K562 (cell line): ENCODE measurements around the gene LRP1B. TPM values are rescaled to one million over a fixed set of nuclear protein-coding genes. Genes with fewer than 3 reads are reported as not detected.

Experiments used
- ATAC-seq: fragments of 200-7000 bp; cut with Tn5 transposase; 3 replicates; pipeline ENCODE4 v1.9.1; 2020; ENCODE audit warnings: moderate library complexity
- BruUV-seq: library from RNA; stranded (reverse); fragments of 400-500 nt; replicated peaks from 2 replicates; lab custom pipeline; 2021; lab: Mats Ljungman, UMichigan
- CTCF ChIA-PET: fragments of 300-600 bp; formaldehyde crosslinking; extraction: SDS; loops from one replicate; lab custom pipeline; 2021; ENCODE audit warnings: low intra/inter-chr PET ratio; lab: Yijun Ruan, JAX
- POLR2A ChIA-PET: fragments of 300-600, 350-650 bp; sonication (Branson Sonifier 250); formaldehyde crosslinking; extraction: SDS; loops from one replicate; lab custom pipeline; 2021; ENCODE audit warnings: antibody characterized with exemption, inconsistent platforms; lab: Yijun Ruan, JAX
- DNase-seq, 4 experiments: peaks; one replicate each; pipeline versions ENCODE4 v3.0.0 to v3.0.0-alpha.2; 2011 to 2018; ENCODE audit warnings: low spot score in 3 of 4, mixed read lengths in 3 of 4; ENCODE audit errors: extremely low read depth in 1 of 4
- FAIRE-seq: peaks from 2 replicates; lab custom pipeline; 2011; peaks lifted over from hg19 to GRCh38; lab: Jason Lieb, UNC
- H2AFZ ChIP-seq: 2 replicates; pipeline ENCODE4 v1.6.0; 2011; ENCODE audit warnings: low read depth, low read length, control low read depth, inconsistent platforms
- H3K27ac ChIP-seq: fragments of 200-600 bp; 3 replicates; pipeline ENCODE4 v1.8.0; 2011; ENCODE audit warnings: low read depth, mild to moderate bottlenecking, control low read depth, inconsistent platforms, low read length, moderate library complexity, mixed read lengths; ENCODE audit errors: extremely low read depth
- H3K27me3 ChIP-seq, 2 experiments: fragments of 300-600 bp in 1 of 2; 2 replicates in 1 of 2; 3 replicates in 1 of 2; pipeline versions ENCODE4 v1.6.0 to v1.8.0; 2011; ENCODE audit warnings: inconsistent platforms in 2 of 2, low read length in 2 of 2, mild to moderate bottlenecking in 1 of 2, mixed read lengths in 1 of 2, moderate library complexity in 1 of 2; ENCODE audit not compliant: control insufficient read depth in 2 of 2, insufficient read depth in 2 of 2
- H3K36me3 ChIP-seq: fragments of 300-600 bp; 3 replicates; pipeline ENCODE4 v1.8.0; 2011; ENCODE audit warnings: mild to moderate bottlenecking, low read length, inconsistent platforms; ENCODE audit not compliant: control insufficient read depth, insufficient read depth
- H3K4me1 ChIP-seq, 2 experiments: fragments of 200-600 bp in 1 of 2; replicated peaks in 1 of 2; 2 replicates in 1 of 2; 3 replicates in 1 of 2; pipeline versions ENCODE4 v1.5.1 to v1.8.0; 2011; ENCODE audit warnings: inconsistent platforms in 2 of 2, low read length in 2 of 2, mild to moderate bottlenecking in 1 of 2, mixed read lengths in 1 of 2, moderate library complexity in 1 of 2; ENCODE audit not compliant: control insufficient read depth in 2 of 2, insufficient read depth in 2 of 2
- H3K4me2 ChIP-seq: 2 replicates; pipeline ENCODE4 v1.6.1; 2011; ENCODE audit warnings: low read length, control low read depth, inconsistent platforms, mixed read lengths; ENCODE audit not compliant: insufficient read depth
- H3K4me3 ChIP-seq: fragments of 200-600 bp; sonication (generic), shearing (Covaris generic); 2 replicates; pipeline ENCODE4 v1.5.1; 2016; ENCODE audit warnings: control low read depth, inconsistent platforms
- H3K79me2 ChIP-seq: fragments of 200-600 bp; 3 replicates; pipeline ENCODE4 v1.8.0; 2011; ENCODE audit warnings: low read length, inconsistent platforms; ENCODE audit not compliant: control insufficient read depth, insufficient read depth
- H3K9ac ChIP-seq, 2 experiments: 2 replicates each; pipeline versions ENCODE4 v1.6.0 to v1.6.1; 2011; ENCODE audit warnings: low read depth in 2 of 2, low read length in 2 of 2, control low read depth in 1 of 2, inconsistent platforms in 1 of 2, mild to moderate bottlenecking in 1 of 2, mixed read lengths in 1 of 2; ENCODE audit not compliant: insufficient read depth in 1 of 2
- H3K9me1 ChIP-seq: one replicate; pipeline ENCODE4 v1.6.0; 2011; ENCODE audit warnings: inconsistent platforms, mild to moderate bottlenecking, low read length, moderate library complexity; ENCODE audit not compliant: control insufficient read depth, insufficient read depth
- H3K9me3 ChIP-seq: replicated peaks from 2 replicates; pipeline ENCODE4 v1.5.1; 2011; ENCODE audit warnings: low read depth, low read length, inconsistent platforms; ENCODE audit not compliant: control insufficient read depth, insufficient read depth
- H4K20me1 ChIP-seq: replicated peaks from 2 replicates; pipeline ENCODE4 v1.6.1; 2011; ENCODE audit warnings: low read length, inconsistent platforms, mixed read lengths; ENCODE audit not compliant: control insufficient read depth, insufficient read depth
- BACH1 ChIP-seq: fragments of 200-800 bp; sonication (Bioruptor generic); IDR thresholded peaks from 2 replicates; pipeline ENCODE4 v1.6.1; 2016; ENCODE audit warnings: missing genetic modification characterization, missing compliant biosample characterization
- DACH1 ChIP-seq: fragments of 450-650 bp; IDR thresholded peaks from 2 replicates; pipeline ENCODE4 v1.6.1; 2018; ENCODE audit not compliant: partially characterized antibody
- EGR1 ChIP-seq: fragments of 450-650 bp; conservative IDR thresholded peaks from 2 replicates; pipeline ENCODE4 v1.6.1; 2017; ENCODE audit warnings: mild to moderate bottlenecking
- HNRNPLL ChIP-seq: fragments of 200-400 bp; formaldehyde crosslinking; IDR thresholded peaks from 2 replicates; pipeline ENCODE4 v1.6.1; 2017; ENCODE audit warnings: low read length, low read depth, mild to moderate bottlenecking; ENCODE audit not compliant: poor library complexity, severe bottlenecking
- NCOA6 ChIP-seq: fragments of 450-650 bp; IDR thresholded peaks from 2 replicates; pipeline ENCODE4 v1.6.1; 2017; ENCODE audit warnings: mild to moderate bottlenecking
- NEUROD1 ChIP-seq: fragments of 150-350 bp; IDR thresholded peaks from 2 replicates; pipeline ENCODE4 v1.6.1; 2014; ENCODE audit warnings: borderline replicate concordance, low read length, low read depth; ENCODE audit not compliant: partially characterized antibody
- PRPF4 ChIP-seq: fragments of 200-400 bp; formaldehyde crosslinking; IDR thresholded peaks from one replicate; pipeline ENCODE4 v1.6.1; 2017; ENCODE audit warnings: low read length, low read depth, mild to moderate bottlenecking; ENCODE audit not compliant: insufficient read depth, poor library complexity, severe bottlenecking
- SAFB2 ChIP-seq: fragments of 200-400 bp; formaldehyde crosslinking; IDR thresholded peaks from 2 replicates; pipeline ENCODE4 v1.6.1; 2018; ENCODE audit warnings: borderline replicate concordance, low read length, low read depth, moderate library complexity; ENCODE audit not compliant: severe bottlenecking
- SRSF1 ChIP-seq: fragments of 200-400 bp; formaldehyde crosslinking; IDR thresholded peaks from 2 replicates; pipeline ENCODE4 v1.6.1; 2017; ENCODE audit warnings: mild to moderate bottlenecking, low read depth, low read length, moderate library complexity
- TAF9B ChIP-seq: fragments of 450-650 bp; IDR thresholded peaks from 2 replicates; pipeline ENCODE4 v1.6.1; 2018; ENCODE audit warnings: mild to moderate bottlenecking; ENCODE audit not compliant: partially characterized antibody
- TCF15 ChIP-seq: fragments of 250-450 bp; sonication (Bioruptor Pico); IDR thresholded peaks from 2 replicates; pipeline ENCODE4 v1.8.0; 2022; ENCODE audit warnings: moderate library complexity, mild to moderate bottlenecking, inconsistent platforms
- TGIF2 ChIP-seq: sonication (generic); formaldehyde crosslinking; IDR thresholded peaks from 2 replicates; pipeline ENCODE4 v1.8.1; 2022; ENCODE audit warnings: mild to moderate bottlenecking, missing genetic modification reagents, moderate library complexity
- ZFP30 ChIP-seq: fragments of 250-450 bp; sonication (Bioruptor Pico); IDR thresholded peaks from 2 replicates; pipeline ENCODE4 v1.8.0; 2022; ENCODE audit warnings: moderate library complexity, mild to moderate bottlenecking, inconsistent platforms, borderline replicate concordance
- ZNF253 ChIP-seq: fragments of 250-450 bp; sonication (Bioruptor Pico); conservative IDR thresholded peaks from 2 replicates; pipeline ENCODE4 v1.6.1; 2021; ENCODE audit warnings: mild to moderate bottlenecking
- ZNF511 ChIP-seq: sonication (generic); formaldehyde crosslinking; IDR thresholded peaks from 2 replicates; pipeline ENCODE4 v1.8.0; 2022; ENCODE audit warnings: mild to moderate bottlenecking, missing genetic modification reagents
- WGBS: fragments of 100-300 bp; shearing (Covaris generic); methylation state at CpG from one replicate; pipeline ENCODE4 v1.1.6; 2016; ENCODE audit warnings: low coverage, mixed read lengths; ENCODE audit not compliant: insufficient coverage; ENCODE audit errors: missing lambda C conversion rate; 5-methylcytosine and 5-hydroxymethylcytosine counted together
- in situ Hi-C: fragments of 300-500 bp; cut with MboI; formaldehyde crosslinking; loops from 4 replicates; pipeline ENCODE4 v1.15.0; 2018; ENCODE audit warnings: inconsistent platforms, mixed read lengths
- intact Hi-C: fragments of 100-400 bp; cut with micrococcal nuclease; formaldehyde crosslinking; loops from 2 replicates; pipeline ENCODE4 v1.14.2; 2022
- polyA plus RNA-seq, 8 experiments: library from polyadenylated mRNA; depleted of rRNA in 4 of 8; stranded (reverse) in 5 of 8; unstranded in 3 of 8; fragments of >200 nt; fragmentation: Nextera tagmentation in 2 of 8; fragmentation: Illumina TruSeq in 1 of 8; extraction: Ambion mirVana in 2 of 8; extraction: Trizol in 1 of 8; gene quantifications; 2 replicates each; pipeline versions ENCODE4 v1.2.1 to v1.2.3, GENCODE V29; 2011 to 2014; ENCODE audit warnings: inconsistent platforms in 1 of 8, missing spikeins in 1 of 8
- total RNA-seq, 7 experiments: library from RNA; depleted of rRNA in 6 of 7; stranded (reverse); fragments of >200 nt in 6 of 7; fragmentation: Illumina TruSeq in 2 of 7; extraction: Trizol in 2 of 7; gene quantifications; 2 replicates each; pipeline versions ENCODE4 v1.2.1 to v1.2.3, GENCODE V29; 2011 to 2021; ENCODE audit warnings: low replicate concordance in 1 of 7

The LRP1B gene
- total and polyA plus RNA-seq, 9 of the 15 experiments (the other 6 are each of a cell fraction or from before 2014, with no cell fraction given) = not detected

GRCh38 chr2:141468761-141469160, 662.1 kb downstream of the LRP1B start:
- intact Hi-C loops = no loop called here
- no peak overlapping the region for H3K9ac ChIP-seq
- no peaks in the 10 kb centered on the region for H3K36me3 ChIP-seq
- H2AFZ ChIP-seq = no peak overlapping the region
- no peaks in the 10 kb centered on the region for H3K27me3 ChIP-seq
- no peaks in the 10 kb centered on the region for H4K20me1 ChIP-seq
- H3K4me2 ChIP-seq = no peak overlapping the region
- H3K9me1 ChIP-seq = no peaks in the 10 kb centered on the region
- no peak for TF ChIP-seq TGIF2 (CRISPR knock-in tag)
- no peaks in the 10 kb centered on the region for H3K9me3 ChIP-seq
- no peaks in the 10 kb centered on the region for H3K79me2 ChIP-seq
- CTCF ChIA-PET = no interaction called here
- no peak overlapping the region for H3K4me3 ChIP-seq
- POLR2A ChIA-PET = no interaction called here
- FAIRE-seq = no peak
- ATAC-seq = no peak
- no peaks in the 10 kb centered on the region for H3K4me1 ChIP-seq
- DNase-seq = no peak
- in situ Hi-C loops = no loop called here
- 4% methylated on average over 6 of the region's 6 CpGs for WGBS
- no peak overlapping the region for H3K27ac ChIP-seq
- no TSS peak for BruUV-seq

- Histone ChIP-seq H3K4me2 (no peak overlapping the region), H3K27me3 (no peaks in the 10 kb centered on the region), H3K27ac (no peak overlapping the region), H3K9me1 (no peaks in the 10 kb centered on the region), H3K4me3 (no peak overlapping the region), H4K20me1 (no peaks in the 10 kb centered on the region), H3K4me1 (no peaks in the 10 kb centered on the region), H3K79me2 (no peaks in the 10 kb centered on the region), H3K9ac (no peak overlapping the region), H3K36me3 (no peaks in the 10 kb centered on the region), H3K9me3 (no peaks in the 10 kb centered on the region), H2AFZ (no peak overlapping the region)
- in situ Hi-C loops = no loop called here
- 0% methylated on average over 1 of the region's 1 CpG for WGBS
- no TSS peak for BruUV-seq
- FAIRE-seq (no peak), DNase-seq (no peak), ATAC-seq (no peak)
- intact Hi-C loops = no loop called here
- TF ChIP-seq ZNF253 (CRISPR knock-in tag) (no peak), NEUROD1 (no peak), NCOA6 (no peak), ZFP30 (CRISPR knock-in tag) (no peak), BACH1 (tag) (no peak), PRPF4 (no peak), SRSF1 (no peak), SAFB2 (no peak), HNRNPLL (no peak), ZNF511 (CRISPR knock-in tag) (no peak), EGR1 (no peak), TCF15 (CRISPR knock-in tag) (no peak), DACH1 (no peak), TAF9B (no peak)
- POLR2A ChIA-PET = no interaction called here
- CTCF ChIA-PET = no interaction called here
These were observed 663.5 kb downstream of the LRP1B start for GRCh38 chr2:141467331-141467730.
